ENCODE measurements around the gene GPR32.

GRCh38 chr19:50821248-50821612 lies 51.0 kb downstream of the GPR32 start:
- TF ChIP-seq, protein P1, sequence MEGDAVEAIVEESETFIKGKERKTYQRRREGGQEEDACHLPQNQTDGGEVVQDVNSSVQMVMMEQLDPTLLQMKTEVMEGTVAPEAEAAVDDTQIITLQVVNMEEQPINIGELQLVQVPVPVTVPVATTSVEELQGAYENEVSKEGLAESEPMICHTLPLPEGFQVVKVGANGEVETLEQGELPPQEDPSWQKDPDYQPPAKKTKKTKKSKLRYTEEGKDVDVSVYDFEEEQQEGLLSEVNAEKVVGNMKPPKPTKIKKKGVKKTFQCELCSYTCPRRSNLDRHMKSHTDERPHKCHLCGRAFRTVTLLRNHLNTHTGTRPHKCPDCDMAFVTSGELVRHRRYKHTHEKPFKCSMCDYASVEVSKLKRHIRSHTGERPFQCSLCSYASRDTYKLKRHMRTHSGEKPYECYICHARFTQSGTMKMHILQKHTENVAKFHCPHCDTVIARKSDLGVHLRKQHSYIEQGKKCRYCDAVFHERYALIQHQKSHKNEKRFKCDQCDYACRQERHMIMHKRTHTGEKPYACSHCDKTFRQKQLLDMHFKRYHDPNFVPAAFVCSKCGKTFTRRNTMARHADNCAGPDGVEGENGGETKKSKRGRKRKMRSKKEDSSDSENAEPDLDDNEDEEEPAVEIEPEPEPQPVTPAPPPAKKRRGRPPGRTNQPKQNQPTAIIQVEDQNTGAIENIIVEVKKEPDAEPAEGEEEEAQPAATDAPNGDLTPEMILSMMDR (IDR thresholded peaks at IDR 0.05; ENCODE audit: control extremely low read depth in 1 of 3, insufficient read depth in 1 of 3, low read depth in 1 of 3, low read length in 3 of 3): no peak
- TF ChIP-seq BCL11A (IDR thresholded peaks at IDR 0.05; ENCODE audit: low read depth in 2 of 2, low read length in 2 of 2): no peak
- no peak for TF ChIP-seq POLR2A (IDR thresholded peaks at IDR 0.05; ENCODE audit: control extremely low read depth in 1 of 2, low read depth in 2 of 2, low read length in 2 of 2)
- no peak for TF ChIP-seq HDAC6 (IDR thresholded peaks at IDR 0.05; ENCODE audit: low read depth, low read length)
- TF ChIP-seq, protein P2, sequence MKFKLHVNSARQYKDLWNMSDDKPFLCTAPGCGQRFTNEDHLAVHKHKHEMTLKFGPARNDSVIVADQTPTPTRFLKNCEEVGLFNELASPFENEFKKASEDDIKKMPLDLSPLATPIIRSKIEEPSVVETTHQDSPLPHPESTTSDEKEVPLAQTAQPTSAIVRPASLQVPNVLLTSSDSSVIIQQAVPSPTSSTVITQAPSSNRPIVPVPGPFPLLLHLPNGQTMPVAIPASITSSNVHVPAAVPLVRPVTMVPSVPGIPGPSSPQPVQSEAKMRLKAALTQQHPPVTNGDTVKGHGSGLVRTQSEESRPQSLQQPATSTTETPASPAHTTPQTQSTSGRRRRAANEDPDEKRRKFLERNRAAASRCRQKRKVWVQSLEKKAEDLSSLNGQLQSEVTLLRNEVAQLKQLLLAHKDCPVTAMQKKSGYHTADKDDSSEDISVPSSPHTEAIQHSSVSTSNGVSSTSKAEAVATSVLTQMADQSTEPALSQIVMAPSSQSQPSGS (IDR thresholded peaks at IDR 0.05; ENCODE audit: low read length): no peak
- no peak for TF ChIP-seq GTF2F1 (IDR thresholded peaks at IDR 0.05; ENCODE audit: borderline replicate concordance, low read depth, low read length)
